NCI-H345 (cell line): Measurements from ENCODE around the gene HOXA13.

Experiments used
- DNase-seq: peaks from one replicate; lab custom pipeline; 2025; lab: John Stamatoyannopoulos, UW

Gene HOXA13

DNA sequence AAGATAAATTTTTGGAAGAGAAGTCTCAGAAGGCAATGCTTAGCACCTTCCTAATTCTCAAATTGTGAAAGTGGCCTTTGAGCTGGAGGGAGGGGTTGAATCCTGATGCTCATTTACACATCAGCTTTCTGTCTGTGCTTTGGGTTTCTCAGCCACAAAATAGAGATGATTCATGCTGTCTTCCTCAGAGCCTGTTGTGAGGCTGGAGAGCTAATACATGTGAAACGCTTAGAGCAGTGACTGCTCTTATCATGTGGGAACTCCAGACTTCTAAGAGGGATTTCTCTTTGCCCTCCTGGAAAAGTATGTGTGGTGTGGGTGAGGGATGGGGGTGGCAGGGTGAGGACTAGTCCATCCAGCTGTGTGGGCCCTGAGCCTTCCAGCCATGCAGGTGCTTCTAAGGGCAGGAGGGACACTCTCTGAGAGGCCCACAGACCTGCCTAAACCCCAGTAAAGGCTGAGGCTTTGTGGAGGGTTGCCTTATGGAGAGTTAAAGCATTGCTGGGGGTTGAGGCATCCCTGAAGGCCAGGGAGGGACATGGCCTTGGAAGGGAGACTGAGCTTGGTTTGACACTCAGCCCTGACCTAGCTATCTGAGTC is 37.9 kb upstream of the HOXA13 start:
- DNase-seq: no peak

DNA sequence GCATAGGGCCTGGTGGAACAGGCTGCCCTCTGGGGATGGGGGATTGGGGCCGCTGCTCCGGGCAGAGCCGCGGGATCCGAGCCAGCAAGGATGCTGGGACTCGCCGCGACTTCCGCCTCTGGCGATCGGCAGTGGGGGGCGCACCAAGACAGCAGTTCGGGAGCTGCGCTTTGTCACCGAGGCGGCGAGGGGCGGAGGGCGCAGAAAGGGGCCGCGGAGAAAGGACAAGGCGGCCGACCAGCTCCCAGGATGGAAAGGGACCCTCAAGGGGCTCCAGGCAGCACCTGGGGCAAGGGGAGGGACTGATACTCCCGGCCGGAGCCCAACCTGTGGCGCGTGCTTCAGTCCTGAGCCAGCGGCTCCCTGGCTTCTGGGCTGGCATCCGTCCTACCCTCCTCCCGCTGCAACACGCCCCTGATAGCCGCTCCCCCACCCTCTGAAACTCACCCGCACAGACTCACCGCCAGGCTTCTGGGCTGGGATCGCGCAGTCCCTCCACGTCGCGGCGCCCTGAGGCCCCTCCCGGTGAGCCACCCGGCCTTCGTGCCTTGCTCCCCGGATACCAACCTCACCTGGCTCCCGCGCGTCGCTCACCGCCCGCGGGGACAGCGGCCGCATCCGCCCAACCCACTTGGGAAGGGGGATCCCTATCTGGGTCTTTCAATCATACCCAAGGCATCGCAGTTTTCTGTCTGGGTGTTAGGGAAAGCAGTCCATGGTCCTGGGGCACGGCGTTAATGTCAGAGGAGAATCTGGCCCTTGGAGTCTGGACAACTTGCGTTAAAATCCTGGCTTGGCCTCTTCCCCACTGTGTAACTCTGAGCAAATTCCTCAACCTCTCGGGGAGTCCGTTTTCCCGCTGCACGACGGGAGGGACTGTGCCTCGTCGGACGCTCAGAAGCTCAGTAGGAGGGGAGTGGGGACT is 35.8 kb upstream of the HOXA13 start:
- DNase-seq: peak; percentile 70

GRCh38 chr7:27229448-27229847 is 29.6 kb upstream of the HOXA13 start:
- no peak for DNase-seq

DNA sequence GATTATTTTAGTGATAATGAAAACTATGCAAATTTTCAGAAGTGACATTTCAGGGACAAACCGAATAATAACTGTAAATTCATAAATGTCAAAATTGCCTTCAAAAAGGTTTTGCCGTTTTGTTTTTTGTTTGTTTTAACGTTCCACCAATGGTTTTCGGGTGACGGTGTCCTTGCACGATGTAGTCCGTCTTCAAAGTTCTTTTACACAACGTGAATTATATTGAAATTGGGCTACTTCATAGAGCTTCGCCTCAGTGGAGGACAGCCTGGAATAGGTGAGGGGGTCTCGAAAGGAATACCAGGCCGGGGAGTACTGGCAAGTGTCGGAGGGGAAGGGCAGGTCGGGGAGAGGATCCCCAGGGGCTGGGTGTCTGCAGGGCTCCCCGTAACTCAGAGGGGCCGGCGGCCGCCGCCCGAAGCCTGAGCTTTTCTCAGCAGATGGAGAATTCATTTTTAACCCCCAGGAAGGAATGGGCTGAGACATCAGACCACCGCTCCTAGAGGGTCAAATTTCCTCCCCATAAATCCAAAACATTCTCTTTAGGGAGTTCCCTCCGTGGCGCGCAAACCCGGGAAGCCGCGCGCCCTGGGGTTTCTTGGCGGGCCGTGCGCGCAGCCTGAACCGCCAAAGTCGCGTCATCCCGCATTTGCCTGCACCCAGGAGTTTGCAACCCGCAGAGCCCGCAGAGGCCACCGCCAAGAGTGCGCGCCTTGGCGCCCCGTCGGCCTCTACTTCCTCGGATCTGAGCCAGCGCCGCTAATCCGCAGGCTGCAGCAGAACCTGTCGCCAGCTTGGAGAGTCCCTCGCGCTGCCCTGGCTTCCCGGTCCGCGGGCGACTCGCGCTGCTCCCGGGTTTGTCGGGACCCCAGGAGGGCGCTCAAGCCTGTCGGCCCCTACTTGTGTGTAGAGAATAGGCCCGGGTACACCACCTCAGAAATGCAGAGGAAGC is 25.4 kb upstream of the HOXA13 start:
- DNase-seq: no peak

DNA sequence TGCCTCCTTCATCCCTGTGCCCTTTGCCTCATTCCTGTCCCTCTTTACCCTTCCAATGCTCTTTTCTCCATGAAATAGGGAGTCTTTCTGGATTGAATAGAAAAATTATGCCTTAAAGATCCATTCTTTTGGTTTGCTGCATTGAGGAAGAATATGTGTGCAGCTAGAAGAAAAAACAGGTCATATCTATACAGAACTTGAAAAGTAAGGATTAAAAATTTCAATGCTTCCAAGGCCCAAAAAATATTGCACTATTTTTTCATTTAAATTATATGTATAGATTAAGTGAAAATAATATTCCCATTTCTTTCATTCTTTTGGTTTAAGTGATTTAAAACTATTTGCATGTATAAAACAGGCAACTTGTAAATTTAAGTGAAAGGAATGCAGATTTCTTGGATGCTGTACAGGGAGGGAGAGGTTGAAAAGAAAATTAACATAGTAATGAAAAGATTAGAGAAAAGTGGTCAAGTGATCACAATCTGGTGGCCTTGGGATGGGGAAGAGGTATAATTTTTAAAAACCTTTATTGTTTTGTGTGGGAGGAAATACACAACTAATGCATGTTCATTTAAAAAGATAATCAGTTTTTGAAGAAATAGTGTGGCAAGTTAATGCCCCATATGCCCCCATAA is 24.2 kb upstream of the HOXA13 start:
- DNase-seq: no peak

DNA sequence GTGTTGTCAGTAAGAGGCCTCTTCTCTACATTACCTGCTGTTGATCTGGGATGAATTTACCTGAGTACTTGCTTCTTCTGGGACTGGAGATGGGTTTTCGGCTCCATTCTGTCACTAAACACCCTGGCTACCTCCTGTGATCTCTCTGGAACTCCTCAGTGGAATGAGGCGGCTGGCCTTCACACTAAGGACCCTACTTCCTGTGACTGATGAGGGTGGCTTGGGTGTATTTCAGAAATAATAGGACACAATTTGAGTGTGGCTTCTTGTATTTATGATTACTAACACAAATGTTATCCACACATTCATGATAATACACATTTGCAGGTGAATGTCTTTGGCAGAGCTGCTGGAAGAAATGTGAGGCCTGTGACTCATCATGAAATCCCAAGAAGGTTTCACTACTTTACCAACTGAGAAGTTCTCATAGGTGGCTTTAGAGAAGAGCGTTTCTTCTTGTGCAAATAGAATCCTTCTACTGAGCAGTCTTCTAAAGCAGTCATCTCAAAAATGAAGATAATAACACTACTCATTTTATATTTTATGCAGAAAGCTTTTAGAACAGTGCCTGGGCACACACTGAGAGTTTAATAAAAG is 21.4 kb upstream of the HOXA13 start:
- DNase-seq: no peak

DNA sequence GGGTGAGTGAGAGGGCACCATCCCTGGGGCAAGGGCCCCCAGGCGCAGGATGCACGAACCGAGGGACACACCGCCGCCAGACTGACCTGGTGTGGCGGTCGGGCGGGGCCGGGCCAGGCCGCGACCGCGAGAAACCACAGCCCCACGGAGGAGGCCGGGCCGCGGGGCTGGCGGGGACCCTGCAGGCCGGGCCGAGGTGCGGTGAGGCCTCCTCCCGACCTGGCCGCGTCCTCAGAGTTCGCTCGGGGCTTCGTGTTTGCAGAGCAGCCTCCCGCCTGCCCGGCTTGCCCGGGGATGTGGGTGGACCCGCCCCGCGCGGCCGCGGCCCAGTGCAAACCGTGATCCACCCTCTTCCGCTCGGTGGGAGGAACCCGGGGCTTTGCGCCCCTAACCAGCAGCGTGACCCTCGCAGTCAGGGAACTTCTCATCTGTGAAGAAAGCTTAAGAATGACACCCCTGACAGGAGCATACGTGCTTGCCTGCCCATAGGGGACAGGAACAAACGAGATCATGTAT is 20.6 kb upstream of the HOXA13 start:
- no peak for DNase-seq

- DNase-seq: no peak
These were observed 19.9 kb upstream of the HOXA13 start for GRCh38 chr7:27219821-27220220.

GRCh38 chr7:27217951-27218350 is 18.1 kb upstream of the HOXA13 start:
- DNase-seq: no peak

DNA sequence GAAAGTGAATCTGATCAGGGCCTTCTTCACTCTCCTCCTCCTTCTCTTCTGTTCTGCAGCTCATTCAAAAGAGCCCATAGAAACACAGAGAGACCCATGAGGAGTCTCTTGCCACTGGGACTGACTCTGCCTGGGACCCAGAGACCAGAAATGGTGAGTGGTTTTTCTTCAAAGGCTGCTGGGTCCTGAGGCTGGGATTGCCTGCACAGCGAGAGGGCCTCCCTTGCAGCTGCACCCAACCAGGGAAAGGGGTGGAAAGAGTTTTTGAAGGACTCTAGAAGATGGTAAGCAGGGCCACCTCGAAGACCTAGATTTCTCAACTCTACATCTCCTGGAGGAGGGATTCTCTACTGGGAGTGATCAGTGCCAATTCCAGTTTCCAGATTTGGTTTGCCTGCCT is 15.5 kb upstream of the HOXA13 start:
- DNase-seq: no peak

DNA sequence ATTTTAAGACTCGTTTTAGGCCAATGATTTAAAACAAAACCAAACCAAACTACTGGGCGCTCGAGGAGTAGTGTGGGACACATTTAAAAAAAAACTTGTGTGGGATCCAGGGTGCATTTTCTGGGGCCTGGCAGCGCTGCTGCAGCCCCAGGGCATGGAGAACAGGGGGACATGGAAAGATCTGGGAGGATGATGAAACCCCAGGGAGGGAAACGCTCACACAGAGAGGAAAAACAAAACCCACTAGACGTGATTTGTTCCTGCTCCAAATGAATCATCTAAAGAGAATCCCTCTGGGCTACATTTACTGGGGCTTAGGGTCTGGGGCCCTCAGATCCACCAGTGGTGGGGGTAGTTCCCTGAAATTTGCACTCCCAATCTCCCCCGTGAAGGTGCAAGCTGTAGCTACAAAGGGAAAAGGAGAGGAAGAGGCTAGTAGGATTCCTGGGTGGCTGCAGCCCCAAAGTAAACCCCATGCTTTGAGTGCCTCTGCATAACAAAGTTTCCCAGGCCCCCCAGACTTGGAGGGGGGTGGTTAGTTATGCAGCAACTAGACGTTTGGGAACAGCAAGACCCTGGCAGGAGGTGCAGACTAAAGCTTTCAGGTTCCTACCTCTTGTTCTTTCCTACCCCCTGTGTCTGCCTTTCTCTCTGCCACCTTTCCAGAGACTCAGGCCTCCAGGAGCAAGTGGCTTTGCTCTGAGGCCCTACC is 14.5 kb upstream of the HOXA13 start:
- no peak for DNase-seq

DNA sequence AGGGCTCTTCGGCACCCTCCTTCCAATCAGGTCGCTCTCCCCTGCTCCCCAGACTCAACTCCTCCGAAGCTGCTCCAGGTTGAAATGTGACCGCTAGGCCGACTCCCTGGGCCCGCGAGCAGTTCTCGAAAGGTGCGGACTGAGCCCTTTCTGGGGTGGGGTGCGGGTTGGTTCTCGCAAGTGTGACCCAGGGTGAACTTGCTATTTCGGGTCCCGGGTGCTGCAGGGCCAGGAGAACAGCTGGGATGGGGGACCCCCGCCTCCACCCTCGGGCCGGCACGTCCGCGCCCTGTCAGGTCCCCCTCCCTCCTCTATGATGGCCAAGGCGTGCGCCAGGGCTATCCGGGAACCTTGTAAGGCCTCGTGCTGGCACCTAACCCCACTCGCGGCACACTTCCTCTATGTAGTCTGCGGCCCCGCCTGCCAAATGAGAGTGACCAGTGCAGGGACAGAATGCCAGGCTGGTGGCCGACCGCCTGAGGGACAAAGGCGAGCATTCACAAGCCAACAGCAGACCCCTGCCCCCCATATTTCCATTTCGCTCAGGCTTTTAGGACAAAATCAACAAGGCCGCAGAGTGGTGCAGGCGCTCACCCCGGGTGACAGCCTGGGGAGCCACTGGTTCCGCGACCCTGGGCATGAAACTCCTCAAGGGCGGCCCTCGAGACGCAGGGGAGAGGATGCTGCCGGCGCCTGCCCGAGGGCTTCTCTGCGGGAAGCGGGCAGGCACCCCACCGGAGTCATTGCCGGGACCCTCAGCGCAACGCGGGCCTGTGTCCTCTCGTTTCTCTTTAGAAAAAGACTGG is 13.7 kb upstream of the HOXA13 start:
- DNase-seq: no peak

- DNase-seq: no peak
These were observed 12.9 kb upstream of the HOXA13 start for GRCh38 chr7:27212497-27213432.

DNA sequence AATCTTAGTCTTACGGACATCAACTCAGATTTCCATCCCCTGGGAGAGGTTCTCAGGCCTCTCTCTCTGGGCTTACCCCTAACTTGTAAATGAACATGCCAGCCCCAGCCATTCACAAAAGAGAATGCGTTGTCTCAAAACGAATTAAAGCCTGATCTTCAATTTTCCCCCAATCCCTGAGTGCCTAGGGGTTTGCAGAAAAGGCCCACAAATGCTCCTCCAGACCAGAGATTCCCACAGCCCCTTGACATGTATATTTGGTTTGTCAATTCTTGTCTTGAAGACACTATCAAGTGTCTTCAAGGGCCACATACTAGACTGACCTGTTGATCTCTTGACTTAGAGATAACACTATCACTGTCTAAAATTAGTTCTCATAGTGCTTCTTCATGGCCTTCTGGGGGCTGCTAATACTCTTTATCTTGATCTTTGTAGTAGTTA is 11.9 kb upstream of the HOXA13 start:
- no peak for DNase-seq

DNA sequence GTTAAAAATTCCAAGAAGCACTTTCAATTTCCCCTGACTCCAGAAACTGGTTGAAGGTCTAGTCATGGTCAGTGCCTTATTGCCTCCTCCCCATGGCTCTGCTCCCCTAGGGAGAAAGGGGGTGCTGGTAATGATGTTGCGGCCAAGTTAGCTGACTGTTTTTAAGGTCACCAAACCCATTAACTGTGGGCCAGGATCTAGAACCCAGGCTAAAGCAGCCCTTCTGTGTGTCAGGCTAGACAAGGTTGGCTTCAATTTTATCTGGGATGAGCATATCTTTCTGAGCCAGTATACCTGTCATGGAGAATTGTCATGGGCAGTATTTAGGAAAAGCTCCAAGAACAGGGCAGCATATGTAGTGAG is 11.2 kb upstream of the HOXA13 start:
- no peak for DNase-seq

GRCh38 chr7:27210441-27211083 is 10.7 kb upstream of the HOXA13 start:
- DNase-seq: no peak

DNA sequence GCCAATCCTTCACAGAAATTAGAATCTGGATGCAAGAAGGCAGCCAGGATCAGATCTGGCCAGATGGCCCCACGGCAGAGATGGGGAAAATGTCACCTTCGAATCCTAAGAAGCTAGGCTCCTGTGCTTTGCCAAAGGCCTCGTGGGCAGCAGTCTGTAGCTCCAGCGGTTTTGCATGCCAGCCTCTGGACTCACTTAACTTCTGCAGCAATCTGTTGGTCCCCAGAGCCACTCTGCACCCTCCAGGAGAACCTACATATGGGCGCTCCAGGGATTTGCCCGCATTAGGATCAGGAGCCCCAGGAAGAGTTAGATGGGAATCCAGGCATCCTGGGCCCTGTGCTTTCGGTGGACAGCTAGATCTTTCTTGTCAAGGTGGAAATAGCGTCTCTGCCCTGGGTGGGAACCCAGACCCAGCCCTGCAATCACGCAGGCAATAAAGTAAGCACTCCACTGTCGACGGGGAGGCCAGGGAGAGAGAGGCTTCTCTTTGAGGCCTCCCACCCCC is 10.1 kb upstream of the HOXA13 start:
- DNase-seq: no peak

GRCh38 chr7:27208998-27209397 is 9.1 kb upstream of the HOXA13 start:
- no peak for DNase-seq
